Endothelial cell of umbilical vein (primary cell): ENCODE measurements around the gene CRELD2. TPM values are rescaled to one million over a fixed set of nuclear protein-coding genes. Genes with fewer than 3 reads are reported as not detected.
A peak's percentile ranks its signal among the peaks of the same experiment; 100 is the strongest.

Experiments
- BruUV-seq: library from RNA; stranded (reverse); fragments of 400-500 nt; replicated peaks from 2 replicates; lab custom pipeline; 2021; lab: Mats Ljungman, UMichigan
- CTCF ChIA-PET: fragments of 300-600, 350-600 bp; sonication (Branson Sonifier 250); formaldehyde crosslinking; loops from one replicate; lab custom pipeline; 2021; ENCODE audit warnings: antibody characterized with exemption, inconsistent platforms; lab: Charles Lee
- POLR2A ChIA-PET: fragments of 300-600, 350-600 bp; sonication (Branson Sonifier 250); formaldehyde crosslinking; loops from one replicate; lab custom pipeline; 2021; ENCODE audit warnings: antibody characterized with exemption, inconsistent platforms; lab: Charles Lee
- DNase-seq: peaks from one replicate; pipeline ENCODE4 v3.0.0-alpha.2; 2011; ENCODE audit warnings: low read depth, low spot score
- FAIRE-seq: peaks from 2 replicates; lab custom pipeline; 2011; peaks lifted over from hg19 to GRCh38; lab: Jason Lieb, UNC
- H2AFZ ChIP-seq: 2 replicates; pipeline ENCODE4 v1.6.0; 2012; ENCODE audit warnings: low read depth, low read length, control low read depth, inconsistent platforms
- H3K27ac ChIP-seq: 2 replicates; pipeline ENCODE4 v1.5.1; 2011; ENCODE audit warnings: low read depth, mild to moderate bottlenecking, control low read depth, low read length, moderate library complexity; ENCODE audit not compliant: insufficient read depth
- H3K27me3 ChIP-seq, 2 experiments: 2 replicates each; pipeline versions ENCODE4 v1.6.0 to v1.6.1; 2011; ENCODE audit warnings: low read length in 2 of 2, mixed read lengths in 1 of 2; ENCODE audit not compliant: control insufficient read depth in 2 of 2, insufficient read depth in 2 of 2
- H3K36me3 ChIP-seq, 2 experiments: 2 replicates in 1 of 2; 3 replicates in 1 of 2; pipeline ENCODE4 v1.5.1; 2011; ENCODE audit warnings: low read length in 2 of 2, mild to moderate bottlenecking in 1 of 2, moderate library complexity in 1 of 2; ENCODE audit not compliant: control insufficient read depth in 2 of 2, insufficient read depth in 2 of 2; ENCODE audit errors: extremely low read depth in 1 of 2
- H3K4me1 ChIP-seq: 3 replicates; pipeline ENCODE4 v1.5.1; 2011; ENCODE audit warnings: mild to moderate bottlenecking, low read length; ENCODE audit not compliant: control insufficient read depth, insufficient read depth; ENCODE audit errors: extremely low read depth
- H3K4me2 ChIP-seq: 2 replicates; pipeline ENCODE4 v1.6.1; 2011; ENCODE audit warnings: low read length, control low read depth, mixed read lengths; ENCODE audit not compliant: insufficient read depth
- H3K4me3 ChIP-seq, 3 experiments: fragments of 200-600 bp in 1 of 3; sonication (generic), shearing (Covaris generic) in 1 of 3; replicated peaks in 1 of 3; 2 replicates each; pipeline ENCODE4 v1.5.1; 2011 to 2016; ENCODE audit warnings: control low read depth in 3 of 3, low read length in 3 of 3, mild to moderate bottlenecking in 2 of 3, inconsistent platforms in 1 of 3, low read depth in 1 of 3, moderate library complexity in 1 of 3; ENCODE audit not compliant: insufficient read depth in 1 of 3
- H3K79me2 ChIP-seq: 2 replicates; pipeline ENCODE4 v1.6.0; 2012; ENCODE audit warnings: low read length, inconsistent platforms; ENCODE audit not compliant: control insufficient read depth, insufficient read depth
- H3K9ac ChIP-seq: replicated peaks from 2 replicates; pipeline ENCODE3; 2011; ENCODE audit warnings: low read length, control low read depth; ENCODE audit not compliant: insufficient read depth; ENCODE audit errors: extremely low read depth
- H3K9me1 ChIP-seq: replicated peaks from 3 replicates; pipeline ENCODE4 v1.6.0; 2011; ENCODE audit warnings: mild to moderate bottlenecking, low read length; ENCODE audit not compliant: control insufficient read depth, insufficient read depth; ENCODE audit errors: extremely low read depth
- H3K9me3 ChIP-seq: replicated peaks from 2 replicates; pipeline ENCODE4 v1.5.1; 2012; ENCODE audit warnings: low read length, inconsistent platforms; ENCODE audit not compliant: control insufficient read depth, insufficient read depth
- H4K20me1 ChIP-seq: replicated peaks from 2 replicates; pipeline ENCODE3; 2011; ENCODE audit warnings: mild to moderate bottlenecking, low read length; ENCODE audit not compliant: control insufficient read depth, insufficient read depth; ENCODE audit errors: extremely low read depth
- EZH2 ChIP-seq: IDR thresholded peaks from 2 replicates; pipeline ENCODE4 v1.6.1; 2012; ENCODE audit warnings: borderline replicate concordance, low read depth, mild to moderate bottlenecking, moderate library complexity, low read length, inconsistent platforms; ENCODE audit not compliant: severe bottlenecking
- FOS ChIP-seq: IDR thresholded peaks from 2 replicates; pipeline ENCODE4 v1.6.1; 2011; ENCODE audit warnings: mild to moderate bottlenecking, low read length, moderate library complexity, borderline replicate concordance; ENCODE audit not compliant: insufficient read depth
- GATA2 ChIP-seq: IDR thresholded peaks from 2 replicates; pipeline ENCODE4 v1.7.0; 2011; ENCODE audit warnings: low read depth, mild to moderate bottlenecking, moderate library complexity, mixed read lengths, low read length; ENCODE audit not compliant: insufficient read length, insufficient read depth
- JUN ChIP-seq: IDR thresholded peaks from 2 replicates; pipeline ENCODE4 v1.6.1; 2011; ENCODE audit warnings: borderline replicate concordance, low read depth; ENCODE audit not compliant: insufficient read length, insufficient read depth
- MYC ChIP-seq: IDR thresholded peaks from one replicate; pipeline ENCODE4 v1.6.1; 2011; ENCODE audit warnings: mild to moderate bottlenecking, low read depth, low read length
- POLR2A ChIP-seq: IDR thresholded peaks from 2 replicates; pipeline ENCODE4 v1.6.1; 2012; ENCODE audit warnings: low read depth, mild to moderate bottlenecking, control low read depth, low read length
- POLR2AphosphoS5 ChIP-seq: IDR thresholded peaks from 2 replicates; pipeline ENCODE4 v1.6.1; 2012; ENCODE audit warnings: low read depth, mild to moderate bottlenecking, control low read depth, low read length, moderate library complexity; ENCODE audit not compliant: insufficient read depth
- dilution Hi-C: fragments of 300-500 bp; cut with MboI; formaldehyde crosslinking; loops from one replicate; pipeline ENCODE4 v1.15.0; 2019; ENCODE audit warnings: low sequenced_read_pairs; ENCODE audit not compliant: extremely low pct_ligation_motif_present
- intact Hi-C: fragments of 100-400 bp; cut with micrococcal nuclease; formaldehyde crosslinking; loops from one replicate; pipeline ENCODE4 v1.10.0; 2022
- polyA plus RNA-seq, 4 experiments: library from polyadenylated mRNA; depleted of rRNA in 3 of 4; stranded (reverse) in 3 of 4; unstranded in 1 of 4; fragments of >200 nt; gene quantifications; 2 replicates each; pipeline versions ENCODE4 v1.2.1 to v1.2.3, GENCODE V29; 2011 to 2012; ENCODE audit warnings: missing spikeins in 1 of 4
- total RNA-seq: library from RNA; stranded (reverse); gene quantifications from 2 replicates; pipeline ENCODE4 v1.2.3, GENCODE V29; 2021
- TF ChIP-seq, protein P1 (sequence below), 2 donors: IDR thresholded peaks; 1 replicate in 1 of 2; 2 replicates in 1 of 2; pipeline ENCODE4 v1.5.1; 2011; ENCODE audit warnings: low read length in 2 of 2, mild to moderate bottlenecking in 2 of 2, moderate library complexity in 2 of 2, control low read depth in 1 of 2, inconsistent platforms in 1 of 2, low read depth in 1 of 2; ENCODE audit not compliant: insufficient read depth in 1 of 2; ENCODE audit errors: extremely low read depth in 1 of 2
- TF ChIP-seq, protein P2 (sequence below): IDR thresholded peaks from 2 replicates; pipeline ENCODE4 v1.6.1; 2011; ENCODE audit not compliant: insufficient read depth, insufficient read length

CRELD2 gene
- total and polyA plus RNA-seq, 2 donors (not counting 3 experiments of a cell fraction or from before 2014, with no cell fraction given): 71.0 to 86.3 TPM

DNA sequence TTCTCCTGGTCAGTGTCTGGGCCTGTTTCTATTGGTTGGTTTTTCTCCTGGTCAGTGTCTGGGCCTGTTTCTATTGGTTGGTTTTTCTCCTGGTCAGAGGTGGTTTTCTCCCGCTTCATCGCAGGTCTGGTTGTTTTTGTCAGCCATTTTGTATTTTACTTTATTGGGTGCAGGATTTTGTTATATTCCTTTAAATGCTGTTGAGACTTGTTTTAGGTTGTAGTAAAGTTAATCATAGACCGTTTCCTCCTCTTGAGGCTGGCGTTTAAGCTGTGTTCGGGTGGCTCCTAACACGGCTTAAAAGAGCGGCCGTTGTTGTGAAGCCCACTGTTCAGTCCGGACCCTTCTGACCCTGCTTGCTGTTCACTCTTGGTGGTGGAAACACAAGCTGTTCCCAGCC lies 38.6 kb upstream of the CRELD2 start:
- BruUV-seq: TSS peak; percentile 40
- TF ChIP-seq, protein P1, sequence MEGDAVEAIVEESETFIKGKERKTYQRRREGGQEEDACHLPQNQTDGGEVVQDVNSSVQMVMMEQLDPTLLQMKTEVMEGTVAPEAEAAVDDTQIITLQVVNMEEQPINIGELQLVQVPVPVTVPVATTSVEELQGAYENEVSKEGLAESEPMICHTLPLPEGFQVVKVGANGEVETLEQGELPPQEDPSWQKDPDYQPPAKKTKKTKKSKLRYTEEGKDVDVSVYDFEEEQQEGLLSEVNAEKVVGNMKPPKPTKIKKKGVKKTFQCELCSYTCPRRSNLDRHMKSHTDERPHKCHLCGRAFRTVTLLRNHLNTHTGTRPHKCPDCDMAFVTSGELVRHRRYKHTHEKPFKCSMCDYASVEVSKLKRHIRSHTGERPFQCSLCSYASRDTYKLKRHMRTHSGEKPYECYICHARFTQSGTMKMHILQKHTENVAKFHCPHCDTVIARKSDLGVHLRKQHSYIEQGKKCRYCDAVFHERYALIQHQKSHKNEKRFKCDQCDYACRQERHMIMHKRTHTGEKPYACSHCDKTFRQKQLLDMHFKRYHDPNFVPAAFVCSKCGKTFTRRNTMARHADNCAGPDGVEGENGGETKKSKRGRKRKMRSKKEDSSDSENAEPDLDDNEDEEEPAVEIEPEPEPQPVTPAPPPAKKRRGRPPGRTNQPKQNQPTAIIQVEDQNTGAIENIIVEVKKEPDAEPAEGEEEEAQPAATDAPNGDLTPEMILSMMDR (IDR thresholded peaks at IDR 0.05; ENCODE audit: extremely low read depth in 1 of 2, insufficient read depth in 1 of 2, low read depth in 1 of 2, low read length in 2 of 2): no peak
- TF ChIP-seq POLR2AphosphoS5 (no peak), JUN (no peak), FOS (no peak), GATA2 (no peak), POLR2A (no peak), MYC (no peak), EZH2 (no peak)
- TF ChIP-seq, protein P2, sequence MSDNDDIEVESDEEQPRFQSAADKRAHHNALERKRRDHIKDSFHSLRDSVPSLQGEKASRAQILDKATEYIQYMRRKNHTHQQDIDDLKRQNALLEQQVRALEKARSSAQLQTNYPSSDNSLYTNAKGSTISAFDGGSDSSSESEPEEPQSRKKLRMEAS: no peak
- dilution Hi-C loops: no loop called here
- Histone ChIP-seq H3K9ac (peak overlapping the region; percentile 2), H3K27me3 (no peaks in the 10 kb centered on the region), H2AFZ (no peak overlapping the region), H4K20me1 (no peaks in the 10 kb centered on the region), H3K27ac (peak overlapping the region; percentile 81), H3K4me1 (peaks cover 13% of the 10 kb centered on the region), H3K9me1 (no peaks in the 10 kb centered on the region), H3K9me3 (no peaks in the 10 kb centered on the region), H3K4me3 (no peak overlapping the region), H3K36me3 (peaks cover 0 to 3% of the 10 kb centered on the region in 2 experiments), H3K4me2 (peak overlapping the region; percentile 50), H3K79me2 (peaks cover 79% of the 10 kb centered on the region)
- DNase-seq: no peak
- ChIA-PET CTCF (interaction anchor here (0.8 kb wide), 1 partner anchor 112 kb away, joined by 4 read pairs; no protein-coding TSS in a partner anchor), POLR2A (no interaction called here)
- no peak for FAIRE-seq
- intact Hi-C loops: loop anchor here (2.0 kb wide), 1 partner anchor 25 kb away; no protein-coding TSS in a partner anchor
